CD4-positive, alpha-beta T cell treated with Interleukin-6 at 100 ng/mL for 8 hours (primary cell): ENCODE data around the gene ANKRD65.

Source experiments
- DNase-seq: peaks from one replicate; pipeline ENCODE4 v3.0.0-alpha.2; 2020; ENCODE audit warnings: mixed read lengths, low spot score

Gene ANKRD65

GRCh38 chr1:1441002-1441888 lies 20.2 kb upstream of the ANKRD65 start:
- DNase-seq: peak; percentile 41

- DNase-seq: no peak
Observed at GRCh38 chr1:1440262-1441001, 19.4 kb upstream of the ANKRD65 start.

GRCh38 chr1:1439546-1440261 lies 18.6 kb upstream of the ANKRD65 start:
- DNase-seq: no peak

GRCh38 chr1:1438531-1439381 lies 17.7 kb upstream of the ANKRD65 start:
- DNase-seq: no peak

GRCh38 chr1:1437904-1438376 lies 16.9 kb upstream of the ANKRD65 start:
- DNase-seq: no peak

- DNase-seq: no peak
Observed at GRCh38 chr1:1437033-1437903, 16.2 kb upstream of the ANKRD65 start.

- DNase-seq: no peak
Observed at GRCh38 chr1:1436630-1437032, 15.6 kb upstream of the ANKRD65 start.

GRCh38 chr1:1435911-1436629 lies 15.0 kb upstream of the ANKRD65 start:
- DNase-seq: no peak

GRCh38 chr1:1435106-1435903 lies 14.2 kb upstream of the ANKRD65 start, which contains the start of gene VWA1:
VWA1 (plus strand) TSS chr1:1435690; CDS start chr1:1435749, 59 bp downstream.
- peak; percentile 34 for DNase-seq

GRCh38 chr1:1434824-1435105 lies 13.7 kb upstream of the ANKRD65 start:
- no peak for DNase-seq

- DNase-seq: no peak
Observed at GRCh38 chr1:1434131-1434823, 13.2 kb upstream of the ANKRD65 start.

GRCh38 chr1:1433804-1434130 lies 12.7 kb upstream of the ANKRD65 start:
- DNase-seq: no peak

- DNase-seq: no peak
Observed at GRCh38 chr1:1432951-1433803, 12.1 kb upstream of the ANKRD65 start.

GRCh38 chr1:1432274-1432950 lies 11.3 kb upstream of the ANKRD65 start:
- no peak for DNase-seq

GRCh38 chr1:1431845-1432273 lies 10.8 kb upstream of the ANKRD65 start:
- DNase-seq: no peak

- no peak for DNase-seq
Observed at GRCh38 chr1:1430992-1431844, 10.1 kb upstream of the ANKRD65 start.
